Osteocyte (in vitro differentiated cells): Measurements from ENCODE around the gene CTCF. TPM values are rescaled to one million over a fixed set of nuclear protein-coding genes. Genes with fewer than 3 reads are reported as not detected.

ENCODE experiments used
- DNase-seq: peaks from one replicate; pipeline ENCODE4 v3.0.0; 2021; ENCODE audit warnings: mixed read lengths; ENCODE audit not compliant: unreplicated experiment; ENCODE audit errors: extremely low spot score
- H3K27ac Mint-ChIP-seq: one replicate; pipeline ENCODE4 v1.8.0; 2021; ENCODE audit warnings: mild to moderate bottlenecking, mixed read lengths; ENCODE audit not compliant: unreplicated experiment
- H3K27me3 Mint-ChIP-seq: one replicate; pipeline ENCODE4 v1.8.0; 2021; ENCODE audit warnings: mixed read lengths; ENCODE audit not compliant: unreplicated experiment
- H3K36me3 Mint-ChIP-seq: one replicate; pipeline ENCODE4 v1.8.0; 2021; ENCODE audit warnings: mixed read lengths; ENCODE audit not compliant: unreplicated experiment
- H3K4me1 Mint-ChIP-seq: one replicate; pipeline ENCODE4 v1.8.0; 2021; ENCODE audit warnings: mixed read lengths; ENCODE audit not compliant: unreplicated experiment
- H3K4me3 Mint-ChIP-seq: one replicate; pipeline ENCODE4 v1.8.0; 2021; ENCODE audit warnings: mild to moderate bottlenecking, moderate library complexity, mixed read lengths; ENCODE audit not compliant: unreplicated experiment
- H3K9me3 Mint-ChIP-seq: one replicate; pipeline ENCODE4 v1.8.0; 2021; ENCODE audit warnings: mixed read lengths; ENCODE audit not compliant: unreplicated experiment
- total RNA-seq: library from RNA; stranded (reverse); gene quantifications from 2 replicates; pipeline ENCODE4 v1.2.1, GENCODE V29; 2021
- TF ChIP-seq, protein P1 (sequence below): fragments of 200-600 bp; sonication (generic); IDR thresholded peaks from 2 replicates; pipeline ENCODE4 v1.5.0; 2021; ENCODE audit warnings: antibody characterized with exemption, mild to moderate bottlenecking, moderate library complexity

The CTCF gene
- total RNA-seq, 1 donor from 2014 or later, result 43.2 TPM

GRCh38 chr16:67679935-67680897, 117.9 kb downstream of the CTCF start:
- Mint-ChIP-seq H3K4me1 (no peaks in the 10 kb centered on the region), H3K4me3 (no peak overlapping the region), H3K9me3 (no peaks in the 10 kb centered on the region), H3K27me3 (no peaks in the 10 kb centered on the region), H3K36me3 (peaks cover 9% of the 10 kb centered on the region), H3K27ac (no peak overlapping the region)
- no peak for DNase-seq
- TF ChIP-seq, protein P1, sequence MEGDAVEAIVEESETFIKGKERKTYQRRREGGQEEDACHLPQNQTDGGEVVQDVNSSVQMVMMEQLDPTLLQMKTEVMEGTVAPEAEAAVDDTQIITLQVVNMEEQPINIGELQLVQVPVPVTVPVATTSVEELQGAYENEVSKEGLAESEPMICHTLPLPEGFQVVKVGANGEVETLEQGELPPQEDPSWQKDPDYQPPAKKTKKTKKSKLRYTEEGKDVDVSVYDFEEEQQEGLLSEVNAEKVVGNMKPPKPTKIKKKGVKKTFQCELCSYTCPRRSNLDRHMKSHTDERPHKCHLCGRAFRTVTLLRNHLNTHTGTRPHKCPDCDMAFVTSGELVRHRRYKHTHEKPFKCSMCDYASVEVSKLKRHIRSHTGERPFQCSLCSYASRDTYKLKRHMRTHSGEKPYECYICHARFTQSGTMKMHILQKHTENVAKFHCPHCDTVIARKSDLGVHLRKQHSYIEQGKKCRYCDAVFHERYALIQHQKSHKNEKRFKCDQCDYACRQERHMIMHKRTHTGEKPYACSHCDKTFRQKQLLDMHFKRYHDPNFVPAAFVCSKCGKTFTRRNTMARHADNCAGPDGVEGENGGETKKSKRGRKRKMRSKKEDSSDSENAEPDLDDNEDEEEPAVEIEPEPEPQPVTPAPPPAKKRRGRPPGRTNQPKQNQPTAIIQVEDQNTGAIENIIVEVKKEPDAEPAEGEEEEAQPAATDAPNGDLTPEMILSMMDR, result no peak

DNA sequence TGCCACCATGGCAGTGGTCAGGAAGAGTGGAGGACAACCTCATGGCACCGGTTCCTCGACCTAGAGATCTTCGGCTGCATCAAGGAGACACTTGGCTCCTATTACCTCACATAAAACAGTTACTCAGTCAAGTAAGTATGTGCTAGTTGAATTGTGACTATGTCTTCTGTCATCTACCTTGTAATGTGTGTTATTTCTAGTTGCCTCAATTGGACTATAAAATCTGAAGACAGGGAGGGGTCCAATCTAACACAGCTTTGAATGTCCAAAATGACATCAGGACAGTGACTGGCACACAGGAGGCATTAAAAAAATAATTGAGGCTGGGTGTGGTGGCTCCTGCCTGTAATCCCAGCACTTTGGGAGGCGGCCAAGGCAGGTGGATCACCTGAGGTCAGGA, 121.4 kb downstream of the CTCF start:
- H3K4me1 Mint-ChIP-seq, result peaks cover 1% of the 10 kb centered on the region
- TF ChIP-seq, protein P1, result no peak
- no peaks in the 10 kb centered on the region for H3K9me3 Mint-ChIP-seq
- peaks cover 15% of the 10 kb centered on the region for H3K36me3 Mint-ChIP-seq
- H3K27ac Mint-ChIP-seq, result no peak overlapping the region
- H3K4me3 Mint-ChIP-seq, result no peak overlapping the region
- H3K27me3 Mint-ChIP-seq, result no peaks in the 10 kb centered on the region
- DNase-seq, result no peak

DNA sequence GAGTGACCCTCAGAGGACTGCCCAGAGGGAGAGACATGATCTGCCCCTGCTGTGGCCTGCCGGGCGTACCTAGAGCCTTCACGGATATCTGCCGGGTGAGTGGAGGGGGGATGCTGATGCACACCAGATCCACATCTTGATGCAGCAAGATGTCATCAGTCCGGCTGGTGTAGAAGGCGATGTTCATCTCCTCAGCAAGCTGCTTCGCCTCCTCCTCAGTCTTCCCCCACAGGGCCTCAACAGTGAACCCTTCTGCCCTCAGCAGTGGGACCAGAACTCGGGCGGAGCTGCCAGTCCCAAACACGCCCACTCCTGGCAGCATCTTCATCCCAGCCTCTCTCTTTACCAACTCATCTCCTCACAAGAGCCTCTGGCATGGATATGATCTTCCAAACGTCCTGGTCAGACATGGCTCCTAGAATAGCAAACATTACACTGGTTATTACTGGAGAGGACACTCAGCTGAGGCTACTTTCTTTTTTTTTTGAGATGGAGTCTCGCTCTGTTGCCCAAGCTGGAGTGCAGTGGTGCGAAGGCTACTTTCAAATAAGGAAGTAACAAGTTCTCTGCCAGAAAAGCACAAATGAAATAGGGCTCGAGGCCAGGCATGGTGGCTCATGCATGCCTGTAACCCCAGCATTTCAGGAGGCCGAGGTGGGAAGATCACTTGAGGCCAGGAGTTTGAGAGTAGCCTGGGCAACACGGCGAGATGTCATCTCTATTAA, 123.2 kb downstream of the CTCF start:
- no peak for DNase-seq
- peaks cover 16% of the 10 kb centered on the region for H3K36me3 Mint-ChIP-seq

More for the DNA sequence above, 123.2 kb downstream of the CTCF start:
- H3K4me3 Mint-ChIP-seq, result no peak overlapping the region
- peaks cover 1% of the 10 kb centered on the region for H3K4me1 Mint-ChIP-seq
- no peaks in the 10 kb centered on the region for H3K9me3 Mint-ChIP-seq
- H3K27ac Mint-ChIP-seq, result no peak overlapping the region
- H3K27me3 Mint-ChIP-seq, result no peaks in the 10 kb centered on the region
- TF ChIP-seq, protein P1, result no peak

Other genes with a start within 250 kb of the CTCF start
- gene KCTD19, start 235.8 kb upstream of the CTCF start, total RNA-seq, result 0.39 TPM in 1 of 2 replicates, not detected in the other
- not detected in 2 replicates for gene LRRC36, start 235.7 kb upstream of the CTCF start, total RNA-seq
- 1.4 and 1.5 TPM in 2 replicates for gene TPPP3, start 169.0 kb upstream of the CTCF start, total RNA-seq
- 13.5 and 15.4 TPM in 2 replicates for gene ZDHHC1, start 146.0 kb upstream of the CTCF start, total RNA-seq
- 0.40 and 0.68 TPM in 2 replicates for gene HSD11B2, start 131.4 kb upstream of the CTCF start, total RNA-seq
- gene ATP6V0D1, start 81.4 kb upstream of the CTCF start, total RNA-seq, result 112 and 116 TPM in 2 replicates
- gene AGRP, start 79.0 kb upstream of the CTCF start, total RNA-seq, result not detected in 2 replicates
- gene RIPOR1, start 33.7 kb upstream of the CTCF start, total RNA-seq, result 75.0 and 77.0 TPM in 2 replicates
- gene CARMIL2, start 82.6 kb downstream of the CTCF start, total RNA-seq, result 0.94 and 1.7 TPM in 2 replicates
- gene ACD, start 97.7 kb downstream of the CTCF start, total RNA-seq, result 21.3 and 23.1 TPM in 2 replicates
- gene PARD6A, start 98.4 kb downstream of the CTCF start, total RNA-seq, result 4.1 and 4.6 TPM in 2 replicates
- 10.9 and 11.7 TPM in 2 replicates for gene ENKD1, start 104.2 kb downstream of the CTCF start, total RNA-seq
- 2.1 and 2.8 TPM in 2 replicates for gene C16orf86, start 104.3 kb downstream of the CTCF start, total RNA-seq
- gene GFOD2, start 156.8 kb downstream of the CTCF start, total RNA-seq, result 21.9 and 22.2 TPM in 2 replicates
- gene RANBP10, start 244.0 kb downstream of the CTCF start, total RNA-seq, result 18.9 and 19.5 TPM in 2 replicates
- gene TSNAXIP1, start 244.4 kb downstream of the CTCF start, total RNA-seq, result 3.6 and 4.1 TPM in 2 replicates